Lower leg skin (tissue), 3 donors: ENCODE data around the gene KRTAP5-4.

ENCODE experiments used
- POLR2A ChIP-seq, 2 donors: fragments of 450-650 bp; IDR thresholded peaks; one replicate each; pipeline ENCODE4 v1.6.1; 2016 to 2017; ENCODE audit warnings: antibody characterized with exemption in 2 of 2, mild to moderate bottlenecking in 1 of 2, moderate library complexity in 1 of 2
- TF ChIP-seq, protein P1 (sequence below), 3 donors: fragments of 450-650 bp; IDR thresholded peaks; one replicate each; pipeline ENCODE4 v1.5.1; 2016; ENCODE audit warnings: antibody characterized with exemption in 3 of 3, mild to moderate bottlenecking in 3 of 3, moderate library complexity in 2 of 3

DNA sequence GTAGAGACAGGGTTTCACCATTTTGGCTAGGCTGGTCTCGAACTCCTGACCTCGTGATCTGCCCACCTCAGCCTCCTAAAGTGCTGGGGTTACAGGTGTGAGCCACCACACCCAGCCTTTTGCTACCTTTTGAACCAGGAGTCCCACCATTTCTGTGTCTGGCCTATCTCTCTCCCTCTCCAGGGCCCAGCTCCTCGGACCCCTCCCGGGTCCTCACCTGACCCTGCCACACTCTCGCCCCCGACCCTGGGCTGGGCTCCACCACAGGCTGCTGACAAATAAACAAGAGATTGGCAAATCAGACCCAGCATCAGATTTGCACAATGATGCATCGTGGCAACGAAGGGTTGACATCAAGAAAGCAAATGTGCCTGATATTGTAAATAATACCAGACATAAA is 16.4 kb upstream of the KRTAP5-4 start:
- TF ChIP-seq, protein P1, sequence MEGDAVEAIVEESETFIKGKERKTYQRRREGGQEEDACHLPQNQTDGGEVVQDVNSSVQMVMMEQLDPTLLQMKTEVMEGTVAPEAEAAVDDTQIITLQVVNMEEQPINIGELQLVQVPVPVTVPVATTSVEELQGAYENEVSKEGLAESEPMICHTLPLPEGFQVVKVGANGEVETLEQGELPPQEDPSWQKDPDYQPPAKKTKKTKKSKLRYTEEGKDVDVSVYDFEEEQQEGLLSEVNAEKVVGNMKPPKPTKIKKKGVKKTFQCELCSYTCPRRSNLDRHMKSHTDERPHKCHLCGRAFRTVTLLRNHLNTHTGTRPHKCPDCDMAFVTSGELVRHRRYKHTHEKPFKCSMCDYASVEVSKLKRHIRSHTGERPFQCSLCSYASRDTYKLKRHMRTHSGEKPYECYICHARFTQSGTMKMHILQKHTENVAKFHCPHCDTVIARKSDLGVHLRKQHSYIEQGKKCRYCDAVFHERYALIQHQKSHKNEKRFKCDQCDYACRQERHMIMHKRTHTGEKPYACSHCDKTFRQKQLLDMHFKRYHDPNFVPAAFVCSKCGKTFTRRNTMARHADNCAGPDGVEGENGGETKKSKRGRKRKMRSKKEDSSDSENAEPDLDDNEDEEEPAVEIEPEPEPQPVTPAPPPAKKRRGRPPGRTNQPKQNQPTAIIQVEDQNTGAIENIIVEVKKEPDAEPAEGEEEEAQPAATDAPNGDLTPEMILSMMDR (IDR thresholded peaks at IDR 0.05): no peak
- no peak for TF ChIP-seq POLR2A (IDR thresholded peaks at IDR 0.05)
